ENCODE measurements around the gene FKBP5.

Gene FKBP5

GRCh38 chr6:35582315-35582714 is 106.4 kb downstream of the FKBP5 start:
- no peaks in the 10 kb centered on the region for H3K27me3 ChIP-seq (ENCODE audit: insufficient read depth, poor library complexity, severe bottlenecking)
- no peak for DNase-seq (ENCODE audit: low read depth in 1 of 2, low spot score in 1 of 2)
- TF ChIP-seq GABPA (IDR thresholded peaks at IDR 0.05; ENCODE audit: low read depth), result no peak
- TF ChIP-seq SPI1 (IDR thresholded peaks at IDR 0.05; ENCODE audit: borderline replicate concordance, low read depth), result no peak
- no peak for TF ChIP-seq CTCF (IDR thresholded peaks at IDR 0.05; ENCODE audit: insufficient read depth, low read length)
- TF ChIP-seq POLR2AphosphoS5 (IDR thresholded peaks at IDR 0.05; ENCODE audit: low read depth), result no peak
- TF ChIP-seq, protein P1, sequence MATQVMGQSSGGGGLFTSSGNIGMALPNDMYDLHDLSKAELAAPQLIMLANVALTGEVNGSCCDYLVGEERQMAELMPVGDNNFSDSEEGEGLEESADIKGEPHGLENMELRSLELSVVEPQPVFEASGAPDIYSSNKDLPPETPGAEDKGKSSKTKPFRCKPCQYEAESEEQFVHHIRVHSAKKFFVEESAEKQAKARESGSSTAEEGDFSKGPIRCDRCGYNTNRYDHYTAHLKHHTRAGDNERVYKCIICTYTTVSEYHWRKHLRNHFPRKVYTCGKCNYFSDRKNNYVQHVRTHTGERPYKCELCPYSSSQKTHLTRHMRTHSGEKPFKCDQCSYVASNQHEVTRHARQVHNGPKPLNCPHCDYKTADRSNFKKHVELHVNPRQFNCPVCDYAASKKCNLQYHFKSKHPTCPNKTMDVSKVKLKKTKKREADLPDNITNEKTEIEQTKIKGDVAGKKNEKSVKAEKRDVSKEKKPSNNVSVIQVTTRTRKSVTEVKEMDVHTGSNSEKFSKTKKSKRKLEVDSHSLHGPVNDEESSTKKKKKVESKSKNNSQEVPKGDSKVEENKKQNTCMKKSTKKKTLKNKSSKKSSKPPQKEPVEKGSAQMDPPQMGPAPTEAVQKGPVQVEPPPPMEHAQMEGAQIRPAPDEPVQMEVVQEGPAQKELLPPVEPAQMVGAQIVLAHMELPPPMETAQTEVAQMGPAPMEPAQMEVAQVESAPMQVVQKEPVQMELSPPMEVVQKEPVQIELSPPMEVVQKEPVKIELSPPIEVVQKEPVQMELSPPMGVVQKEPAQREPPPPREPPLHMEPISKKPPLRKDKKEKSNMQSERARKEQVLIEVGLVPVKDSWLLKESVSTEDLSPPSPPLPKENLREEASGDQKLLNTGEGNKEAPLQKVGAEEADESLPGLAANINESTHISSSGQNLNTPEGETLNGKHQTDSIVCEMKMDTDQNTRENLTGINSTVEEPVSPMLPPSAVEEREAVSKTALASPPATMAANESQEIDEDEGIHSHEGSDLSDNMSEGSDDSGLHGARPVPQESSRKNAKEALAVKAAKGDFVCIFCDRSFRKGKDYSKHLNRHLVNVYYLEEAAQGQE (IDR thresholded peaks at IDR 0.05; ENCODE audit: insufficient replicate concordance, low read depth), result no peak
- H3K27ac ChIP-seq (replicated peaks), result no peak overlapping the region
- H3K4me3 ChIP-seq (replicated peaks; ENCODE audit: insufficient read depth, low read length), result no peak overlapping the region

GRCh38 chr6:35581633-35582032 is 107.1 kb downstream of the FKBP5 start:
- Histone ChIP-seq H3K27me3 (ENCODE audit: insufficient read depth, poor library complexity, severe bottlenecking) (no peaks in the 10 kb centered on the region), H3K4me3 (replicated peaks; ENCODE audit: insufficient read depth, low read length) (no peak overlapping the region), H3K27ac (replicated peaks) (no peak overlapping the region)
- DNase-seq (ENCODE audit: low read depth in 1 of 2, low spot score in 1 of 2), result no peak
- TF ChIP-seq GABPA (IDR thresholded peaks at IDR 0.05; ENCODE audit: low read depth) (no peak), POLR2AphosphoS5 (IDR thresholded peaks at IDR 0.05; ENCODE audit: low read depth) (no peak), SPI1 (IDR thresholded peaks at IDR 0.05; ENCODE audit: borderline replicate concordance, low read depth) (no peak), CTCF (IDR thresholded peaks at IDR 0.05; ENCODE audit: insufficient read depth, low read length) (no peak)
- TF ChIP-seq, protein P1 (IDR thresholded peaks at IDR 0.05; ENCODE audit: insufficient replicate concordance, low read depth), result no peak

DNA sequence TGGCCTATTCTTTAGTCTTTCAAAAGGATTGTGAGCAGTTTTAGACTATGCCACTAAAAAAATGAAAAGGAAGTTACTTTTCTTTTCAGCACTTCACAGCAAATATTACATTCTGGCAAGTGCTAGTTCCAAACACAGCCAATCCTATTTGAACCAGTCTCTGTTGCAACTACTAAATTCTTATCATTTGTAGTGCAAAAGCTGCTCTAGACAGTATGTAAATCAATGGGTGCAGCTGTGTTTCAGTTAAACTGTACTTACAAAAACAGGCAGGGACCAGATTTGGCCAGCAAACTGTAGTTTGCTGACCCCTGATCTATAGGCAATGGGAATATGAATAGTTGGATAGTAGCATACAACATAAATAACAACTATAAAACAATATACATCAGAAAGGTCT is 107.9 kb downstream of the FKBP5 start:
- Histone ChIP-seq H3K4me3 (replicated peaks; ENCODE audit: insufficient read depth, low read length) (no peak overlapping the region), H3K27me3 (ENCODE audit: insufficient read depth, poor library complexity, severe bottlenecking) (no peaks in the 10 kb centered on the region), H3K27ac (replicated peaks) (no peak overlapping the region)
- no peak for TF ChIP-seq POLR2AphosphoS5 (IDR thresholded peaks at IDR 0.05; ENCODE audit: low read depth)
- TF ChIP-seq, protein P1 (IDR thresholded peaks at IDR 0.05; ENCODE audit: insufficient replicate concordance, low read depth), result no peak
- TF ChIP-seq CTCF (IDR thresholded peaks at IDR 0.05; ENCODE audit: insufficient read depth, low read length), result no peak
- TF ChIP-seq GABPA (IDR thresholded peaks at IDR 0.05; ENCODE audit: low read depth), result no peak
- no peak for TF ChIP-seq SPI1 (IDR thresholded peaks at IDR 0.05; ENCODE audit: borderline replicate concordance, low read depth)
- no peak for DNase-seq (ENCODE audit: low read depth in 1 of 2, low spot score in 1 of 2)
